ENCODE results near the gene PXN.

PXN gene

GRCh38 chr12:120168337-120168736 lies 97.2 kb downstream of the PXN start:
- H3K27ac ChIP-seq (ENCODE audit: extremely low read depth, low read depth, low read length) = no peak overlapping the region
- CTCF ChIA-PET = interaction anchor here (1.2 kb wide), 1 partner anchor 134 kb away, joined by 3 read pairs; the partner anchor contains the start of gene SIRT4
- H3K36me3 ChIP-seq (ENCODE audit: control insufficient read depth in 2 of 2, insufficient read depth in 1 of 2, low read length in 2 of 2) = peaks cover 57 to 77% of the 10 kb centered on the region in 2 experiments
- H3K4me1 ChIP-seq (ENCODE audit: control insufficient read depth, insufficient read depth, low read length) = no peaks in the 10 kb centered on the region
- no peaks in the 10 kb centered on the region for H3K9me3 ChIP-seq (ENCODE audit: control insufficient read depth, insufficient read depth, low read depth, low read length)
- POLR2A ChIA-PET = interaction anchor here (0.6 to 2.8 kb wide), 4 partner anchors 8 to 63 kb away, joined by 3 to 12 read pairs (median 4); partner anchors contain the start of gene RPLP0
- TF ChIP-seq ZNF544 (tag by site-specific recombination; IDR thresholded peaks at IDR 0.05) = no peak
- no peak for TF ChIP-seq ZNF394 (tag by site-specific recombination; IDR thresholded peaks at IDR 0.05; ENCODE audit: borderline replicate concordance)
- TF ChIP-seq ZNF596 (tag by site-specific recombination; IDR thresholded peaks at IDR 0.05) = no peak
- no peak for TF ChIP-seq ZSCAN16 (tag by site-specific recombination; IDR thresholded peaks at IDR 0.05)
- no peak for TF ChIP-seq ZNF175 (tag by site-specific recombination; IDR thresholded peaks at IDR 0.05)
- TF ChIP-seq BCL11A (tag by site-specific recombination; IDR thresholded peaks at IDR 0.05; ENCODE audit: low read depth) = no peak
- no peak for TF ChIP-seq ZNF146 (tag by site-specific recombination; IDR thresholded peaks at IDR 0.05)
- TF ChIP-seq ZNF248 (tag by site-specific recombination; IDR thresholded peaks at IDR 0.05) = no peak
- no peak for TF ChIP-seq GLI4 (tag by site-specific recombination; IDR thresholded peaks at IDR 0.05)
- TF ChIP-seq YY2 (tag by site-specific recombination; IDR thresholded peaks at IDR 0.05) = no peak
- no peak for TF ChIP-seq ZNF521 (tag by site-specific recombination; IDR thresholded peaks at IDR 0.05)
- no peak overlapping the region for H3K4me3 ChIP-seq (ENCODE audit: low read depth, low read length)

GRCh38 chr12:120167529-120168095 lies 97.9 kb downstream of the PXN start:
- H3K27ac ChIP-seq (ENCODE audit: extremely low read depth, low read depth, low read length) = no peak overlapping the region
- H3K9me3 ChIP-seq (ENCODE audit: control insufficient read depth, insufficient read depth, low read depth, low read length) = no peaks in the 10 kb centered on the region
- no peaks in the 10 kb centered on the region for H3K4me1 ChIP-seq (ENCODE audit: control insufficient read depth, insufficient read depth, low read length)
- ChIA-PET CTCF (interaction anchor here (0.6 to 1.2 kb wide), 2 partner anchors 134 to 413 kb away, joined by 3 read pairs; partner anchors contain the start of gene SIRT4), POLR2A (interaction anchor here (0.6 to 2.8 kb wide), 4 partner anchors 9 to 41 kb away, joined by 3 to 12 read pairs (median 4); partner anchors contain the start of gene RPLP0)
- no peak for TF ChIP-seq ZBTB20 (tag by site-specific recombination; IDR thresholded peaks at IDR 0.05)
- no peak for TF ChIP-seq ZNF514 (tag by site-specific recombination; IDR thresholded peaks at IDR 0.05)
- no peak for TF ChIP-seq KLF16 (tag by site-specific recombination; IDR thresholded peaks at IDR 0.05)
- TF ChIP-seq REPIN1 (tag by site-specific recombination; IDR thresholded peaks at IDR 0.05; ENCODE audit: low read depth) = no peak
- no peak for TF ChIP-seq ZNF626 (tag by site-specific recombination; IDR thresholded peaks at IDR 0.05)
- TF ChIP-seq HOXD13 (CRISPR knock-in tag; IDR thresholded peaks at IDR 0.05; ENCODE audit: borderline replicate concordance) = no peak
- no peak for TF ChIP-seq ZNF548 (tag by site-specific recombination; IDR thresholded peaks at IDR 0.05)
- TF ChIP-seq SALL2 (tag by site-specific recombination; IDR thresholded peaks at IDR 0.05; ENCODE audit: borderline replicate concordance) = no peak
- TF ChIP-seq ZFP69B (tag by site-specific recombination; IDR thresholded peaks at IDR 0.05) = no peak
- TF ChIP-seq ZNF473 (tag by site-specific recombination; IDR thresholded peaks at IDR 0.05) = no peak
- no peak for TF ChIP-seq ZNF311 (tag by site-specific recombination; IDR thresholded peaks at IDR 0.05; ENCODE audit: borderline replicate concordance)
- TF ChIP-seq FEZF1 (tag by site-specific recombination; IDR thresholded peaks at IDR 0.05) = no peak
- TF ChIP-seq ZXDB (tag by site-specific recombination; IDR thresholded peaks at IDR 0.05) = no peak
- no peak for TF ChIP-seq ZNF521 (tag by site-specific recombination; IDR thresholded peaks at IDR 0.05)
- TF ChIP-seq PRDM1 (tag by site-specific recombination; IDR thresholded peaks at IDR 0.05) = no peak
- TF ChIP-seq ZNF791 (tag by site-specific recombination; IDR thresholded peaks at IDR 0.05) = no peak
- TF ChIP-seq, protein P1, sequence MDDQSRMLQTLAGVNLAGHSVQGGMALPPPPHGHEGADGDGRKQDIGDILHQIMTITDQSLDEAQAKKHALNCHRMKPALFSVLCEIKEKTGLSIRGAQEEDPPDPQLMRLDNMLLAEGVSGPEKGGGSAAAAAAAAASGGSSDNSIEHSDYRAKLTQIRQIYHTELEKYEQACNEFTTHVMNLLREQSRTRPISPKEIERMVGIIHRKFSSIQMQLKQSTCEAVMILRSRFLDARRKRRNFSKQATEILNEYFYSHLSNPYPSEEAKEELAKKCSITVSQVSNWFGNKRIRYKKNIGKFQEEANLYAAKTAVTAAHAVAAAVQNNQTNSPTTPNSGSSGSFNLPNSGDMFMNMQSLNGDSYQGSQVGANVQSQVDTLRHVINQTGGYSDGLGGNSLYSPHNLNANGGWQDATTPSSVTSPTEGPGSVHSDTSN (CRISPR knock-in tag; IDR thresholded peaks at IDR 0.05) = no peak
- no peak for TF ChIP-seq ZNF354C (tag by site-specific recombination; IDR thresholded peaks at IDR 0.05; ENCODE audit: borderline replicate concordance, low read depth)
- H3K36me3 ChIP-seq (ENCODE audit: control insufficient read depth in 2 of 2, insufficient read depth in 1 of 2, low read length in 2 of 2) = peaks cover 55 to 77% of the 10 kb centered on the region in 2 experiments
- no peak overlapping the region for H3K4me3 ChIP-seq (ENCODE audit: low read depth, low read length)

All from HEK293 (cell line).